Measurements from ENCODE around the gene PRR29. TPM values are rescaled to one million over a fixed set of nuclear protein-coding genes. Genes with fewer than 3 reads are reported as not detected.
"Not testable (repeated sequence)": the region's sequence is repeated elsewhere in the genome, so short reads cannot be mapped to it uniquely, and the experiment has no call there.

Gene PRR29
- polyA plus RNA-seq, 1 of the 3 experiments (the other 2 are of a cell fraction), result 2.7 TPM

DNA sequence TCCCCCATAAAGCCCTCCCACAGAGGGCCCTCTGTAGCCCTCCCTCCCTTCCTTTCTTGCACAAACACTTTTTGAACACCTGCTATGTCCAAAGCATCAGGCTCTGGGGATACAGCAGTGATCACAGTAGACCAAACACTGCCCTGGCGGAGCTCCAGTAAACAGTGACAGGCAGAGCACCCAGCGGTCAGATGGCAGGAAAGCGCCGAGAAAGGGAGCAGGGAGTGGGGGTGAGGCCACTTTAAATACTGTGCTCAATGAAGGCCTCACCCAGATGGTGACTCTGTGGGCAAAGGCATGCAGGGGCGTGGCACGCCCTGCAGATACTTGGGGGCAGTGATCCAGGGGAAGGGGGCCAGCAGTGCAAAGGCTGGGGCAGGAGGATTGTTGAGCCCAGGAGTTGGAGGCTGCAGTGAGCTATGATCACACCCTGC, 7.6 kb downstream of the PRR29 start:
- no peaks in the 10 kb centered on the region for H3K79me2 ChIP-seq (ENCODE audit: insufficient read depth)
- peaks cover 0 to 22% of the 10 kb centered on the region in 2 experiments; a peak in 1 of 4 replicates for H3K4me1 ChIP-seq (ENCODE audit: control insufficient read depth in 1 of 2, insufficient read depth in 2 of 2, low read depth in 1 of 2, low read length in 1 of 2)
- H3F3A ChIP-seq (replicated peaks; ENCODE audit: insufficient read depth), result no peaks in the 10 kb centered on the region
- H4K20me1 ChIP-seq (ENCODE audit: insufficient read depth), result no peaks in the 10 kb centered on the region
- no peak for TF ChIP-seq USF1 (IDR thresholded peaks at IDR 0.05; ENCODE audit: borderline replicate concordance, low read depth)
- no peak for TF ChIP-seq TCF12 (IDR thresholded peaks at IDR 0.05)
- peak; percentile 34; the same call in 1 of the 2 replicates for TF ChIP-seq MXI1 (IDR thresholded peaks at IDR 0.05; ENCODE audit: low read depth, low read length)
- no peak for TF ChIP-seq SIN3A (IDR thresholded peaks at IDR 0.05; ENCODE audit: borderline replicate concordance, low read depth, low read length)
- TF ChIP-seq GABPA (IDR thresholded peaks at IDR 0.05; ENCODE audit: low read depth), result no peak
- peak; percentile 69; the same call in 1 of the 2 replicates for TF ChIP-seq FOXJ3 (CRISPR knock-in tag; IDR thresholded peaks at IDR 0.05)
- no peak for TF ChIP-seq SMC3 (IDR thresholded peaks at IDR 0.05; ENCODE audit: low read depth, low read length)
- no peak overlapping the region for H3K9ac ChIP-seq
- DNase-seq, result peak; percentile 76
- H3K36me3 ChIP-seq (replicated peaks in 1 of 2; ENCODE audit: control insufficient read depth in 1 of 2, insufficient read depth in 2 of 2, low read length in 1 of 2), result no peaks in the 10 kb centered on the region
- CTCF ChIA-PET, result interaction anchor here (0.5 to 4.6 kb wide), 14 partner anchors 12 to 707 kb away, joined by 3 to 32 read pairs (median 7); partner anchors contain the start of genes CSHL1 and GH1
- WGBS (ENCODE audit: low lambda C conversion rate), result 57% methylated on average over 6 of the region's 6 CpGs
- H3K9me2 ChIP-seq, result no peaks in the 10 kb centered on the region
- no peaks in the 10 kb centered on the region for H3K27me3 ChIP-seq (ENCODE audit: insufficient read depth)
- POLR2A ChIA-PET, result interaction anchor here (0.8 kb wide), 1 partner anchor 140 kb away, joined by 3 read pairs; no protein-coding TSS in a partner anchor
- no peak overlapping the region for H3K4me2 ChIP-seq
- H3K27ac ChIP-seq (ENCODE audit: low read depth in 2 of 2, low read length in 1 of 2), result peak overlapping the region in 1 of 2 experiments; percentile 53; a peak in 1 of 4 replicates
- H2AFZ ChIP-seq (ENCODE audit: low read depth), result no peak overlapping the region
- no peaks in the 10 kb centered on the region for H3K9me3 ChIP-seq
- H3K4me3 ChIP-seq (ENCODE audit: low read depth in 2 of 2, low read length in 1 of 2), result no peak overlapping the region

DNA sequence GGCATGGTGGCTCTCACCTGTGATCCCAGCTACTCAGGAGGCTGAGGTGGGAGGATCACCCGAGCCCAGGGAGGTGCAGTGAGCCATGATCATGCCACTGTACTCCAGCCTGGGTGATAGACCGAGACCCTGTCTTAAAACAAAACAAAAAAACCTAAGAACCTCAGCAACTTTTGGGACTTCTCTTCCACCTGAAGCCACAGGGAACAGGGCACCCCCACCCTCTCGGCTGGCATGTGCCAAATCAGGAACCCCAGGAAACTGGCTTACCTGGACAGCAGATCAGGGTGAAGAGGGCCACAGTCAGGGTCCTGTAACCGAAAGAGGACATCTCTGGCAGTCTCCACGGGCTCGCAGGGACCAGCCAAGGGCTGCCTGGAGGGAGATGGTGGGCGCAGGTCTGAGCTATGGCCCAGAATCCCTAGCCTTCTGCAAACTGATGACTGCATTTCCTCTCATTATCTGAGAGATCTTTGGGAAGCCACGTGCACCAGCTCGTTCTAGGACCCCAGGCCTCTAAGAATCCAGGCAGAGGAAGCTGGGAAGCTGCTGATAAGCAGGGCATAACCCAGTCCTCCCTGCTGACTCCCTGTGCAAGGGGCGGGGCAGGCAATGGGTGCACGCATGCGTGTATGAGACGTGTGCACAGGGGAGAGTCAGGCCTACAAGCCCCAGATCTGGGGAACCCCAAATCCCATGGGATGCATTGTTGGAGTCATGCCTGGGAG, 8.4 kb downstream of the PRR29 start:
- 72% methylated on average over 12 of the region's 13 CpGs for WGBS (ENCODE audit: low lambda C conversion rate)
- Histone ChIP-seq H3K9ac (no peak overlapping the region), H3K27me3 (ENCODE audit: insufficient read depth) (no peaks in the 10 kb centered on the region), H3K4me1 (ENCODE audit: control insufficient read depth in 1 of 2, insufficient read depth in 2 of 2, low read depth in 1 of 2, low read length in 1 of 2) (peaks cover 0 to 22% of the 10 kb centered on the region in 2 experiments; a peak in 1 of 4 replicates), H3K27ac (ENCODE audit: low read depth in 2 of 2, low read length in 1 of 2) (peak overlapping the region in 1 of 2 experiments; percentile 3; a peak in 1 of 4 replicates), H3K36me3 (replicated peaks in 1 of 2; ENCODE audit: control insufficient read depth in 1 of 2, insufficient read depth in 2 of 2, low read length in 1 of 2) (no peaks in the 10 kb centered on the region), H3F3A (replicated peaks; ENCODE audit: insufficient read depth) (no peaks in the 10 kb centered on the region), H3K9me3 (no peaks in the 10 kb centered on the region), H3K4me2 (no peak overlapping the region), H3K79me2 (ENCODE audit: insufficient read depth) (no peaks in the 10 kb centered on the region), H3K9me2 (no peaks in the 10 kb centered on the region), H3K4me3 (ENCODE audit: low read depth in 2 of 2, low read length in 1 of 2) (no peak overlapping the region), H2AFZ (ENCODE audit: low read depth) (no peak overlapping the region), H4K20me1 (ENCODE audit: insufficient read depth) (no peaks in the 10 kb centered on the region)
- POLR2A ChIA-PET, result no interaction called here
- CTCF ChIA-PET, result interaction anchor here (0.6 to 4.6 kb wide), 17 partner anchors 11 to 413 kb away, joined by 3 to 32 read pairs (median 4); partner anchors contain the start of genes CSHL1 and GH1
- DNase-seq, result peak; percentile 80
- TF ChIP-seq JUND (IDR thresholded peaks at IDR 0.05) (no peak), RCOR1 (IDR thresholded peaks at IDR 0.05; ENCODE audit: low read length) (0 out of 2 replicates have a peak, but pooled peaks have one; percentile 26), POLR2AphosphoS5 (IDR thresholded peaks at IDR 0.05; ENCODE audit: low read depth, low read length) (no peak), MXI1 (IDR thresholded peaks at IDR 0.05; ENCODE audit: low read depth, low read length) (peak; percentile 52; the same call in 1 of the 2 replicates), IRF3 (IDR thresholded peaks at IDR 0.05; ENCODE audit: low read depth, low read length) (no peak), GATA2 (CRISPR knock-in tag; IDR thresholded peaks at IDR 0.05) (peak; percentile 90)

- CTCF ChIA-PET, result interaction anchor here (0.6 to 4.6 kb wide), 14 partner anchors 10 to 412 kb away, joined by 3 to 32 read pairs (median 4); partner anchors contain the start of gene GH1
These were observed 9.1 kb downstream of the PRR29 start for GRCh38 chr17:64007089-64007837.

More at GRCh38 chr17:64007089-64007837, 9.1 kb downstream of the PRR29 start:
- H3K36me3 ChIP-seq (replicated peaks in 1 of 2; ENCODE audit: control insufficient read depth in 1 of 2, insufficient read depth in 2 of 2, low read length in 1 of 2); H3K4me3 ChIP-seq (ENCODE audit: low read depth in 2 of 2, low read length in 1 of 2); H2AFZ ChIP-seq (ENCODE audit: low read depth); H3K9ac ChIP-seq; H3K9me2 ChIP-seq; H4K20me1 ChIP-seq (ENCODE audit: insufficient read depth); H3K27me3 ChIP-seq (ENCODE audit: insufficient read depth); POLR2A ChIA-PET; H3K4me2 ChIP-seq; H3F3A ChIP-seq (replicated peaks; ENCODE audit: insufficient read depth); H3K9me3 ChIP-seq; H3K79me2 ChIP-seq (ENCODE audit: insufficient read depth): not testable (repeated sequence)
- peaks cover 0 to 22% of the 10 kb centered on the region in 2 experiments; a peak in 1 of 4 replicates for H3K4me1 ChIP-seq (ENCODE audit: control insufficient read depth in 1 of 2, insufficient read depth in 2 of 2, low read depth in 1 of 2, low read length in 1 of 2)
- WGBS (ENCODE audit: low lambda C conversion rate), result 94% methylated on average over 5 of the region's 5 CpGs
- H3K27ac ChIP-seq (ENCODE audit: low read depth in 2 of 2, low read length in 1 of 2), result peak overlapping the region in 1 of 2 experiments; percentile 3; a peak in 1 of 4 replicates
- peak; percentile 26 for DNase-seq

Measured in SK-N-SH (cell line).